NCI-H82 treated with DMSO at 0.1 percent for 48 hours (cell line): Measurements from ENCODE around the gene TUBD1.

ENCODE experiments used
- DNase-seq: peaks from one replicate; lab custom pipeline; 2025; ENCODE audit not compliant: unreplicated experiment; lab: John Stamatoyannopoulos, UW

The TUBD1 gene

DNA sequence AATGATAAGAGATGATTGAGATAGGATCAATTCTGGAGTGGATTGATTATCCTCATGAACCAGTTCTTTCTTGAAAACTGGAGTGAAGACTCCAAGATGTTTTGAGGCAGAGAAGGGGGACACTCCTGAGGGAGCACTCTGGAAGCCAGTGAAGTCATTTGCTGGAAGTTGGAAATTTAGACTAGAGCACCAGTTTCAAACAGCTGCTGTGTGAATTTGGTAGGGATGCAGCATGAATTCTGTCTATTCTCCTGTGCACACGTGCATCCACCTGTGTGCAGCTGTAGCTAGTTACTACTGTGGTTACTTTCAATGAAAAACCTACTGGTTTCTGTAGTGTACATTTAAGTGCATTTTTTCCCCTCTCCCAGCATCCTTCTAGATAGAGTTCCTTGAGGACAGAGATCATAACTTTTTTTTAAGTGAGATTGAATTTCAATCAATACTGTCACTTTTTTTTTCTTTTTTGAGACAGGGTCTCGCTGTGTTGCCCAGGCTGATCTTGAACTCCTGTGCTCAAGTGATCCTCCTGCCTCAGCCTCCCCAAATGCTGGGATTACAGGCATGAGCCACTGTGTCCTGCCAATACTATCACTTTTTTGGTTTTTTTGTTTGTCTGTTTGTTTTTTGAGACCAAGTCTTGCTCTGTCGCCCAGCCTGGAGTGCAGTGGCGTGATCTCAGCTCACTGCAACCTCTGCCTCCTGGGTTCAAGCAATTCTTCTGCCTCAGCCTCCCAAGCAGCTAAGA lies 65.9 kb downstream of the TUBD1 start:
- no peak for DNase-seq

DNA sequence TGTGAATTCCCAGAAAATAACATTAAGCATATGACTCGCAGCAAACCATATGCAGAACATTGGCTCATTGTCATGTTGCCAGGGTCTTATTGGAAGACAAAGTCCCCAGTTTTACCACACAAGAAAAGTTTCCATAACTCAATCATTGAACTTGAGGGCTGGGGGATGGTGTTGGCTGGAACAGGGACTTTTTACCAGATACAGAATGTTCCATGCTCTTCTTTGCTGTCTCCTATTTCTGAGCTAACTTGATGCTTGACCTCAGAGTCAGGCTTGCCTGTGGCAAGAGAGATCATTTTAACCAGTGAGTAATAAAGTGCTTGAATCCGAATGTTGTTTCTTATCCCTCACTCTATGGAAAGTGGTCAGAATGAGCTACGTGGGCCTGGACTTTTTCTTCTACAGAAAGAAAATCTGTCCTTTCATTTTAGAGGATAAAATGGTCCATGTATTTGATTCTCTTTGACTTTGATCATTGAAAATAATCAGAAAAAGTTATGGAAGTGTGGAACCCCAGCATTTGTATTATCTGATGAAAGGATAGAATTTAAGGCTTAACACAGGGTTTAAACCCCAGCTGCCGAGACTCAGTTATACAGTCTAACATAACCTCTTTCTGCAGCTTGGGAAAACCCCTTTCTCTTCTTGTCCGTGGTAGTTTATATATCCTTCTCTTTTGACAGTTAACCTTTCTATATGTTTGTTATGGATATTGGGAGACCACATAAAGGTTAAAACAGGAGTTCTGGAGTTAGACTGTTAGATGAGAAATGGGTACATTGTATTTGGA lies 67.0 kb downstream of the TUBD1 start:
- no peak for DNase-seq

DNA sequence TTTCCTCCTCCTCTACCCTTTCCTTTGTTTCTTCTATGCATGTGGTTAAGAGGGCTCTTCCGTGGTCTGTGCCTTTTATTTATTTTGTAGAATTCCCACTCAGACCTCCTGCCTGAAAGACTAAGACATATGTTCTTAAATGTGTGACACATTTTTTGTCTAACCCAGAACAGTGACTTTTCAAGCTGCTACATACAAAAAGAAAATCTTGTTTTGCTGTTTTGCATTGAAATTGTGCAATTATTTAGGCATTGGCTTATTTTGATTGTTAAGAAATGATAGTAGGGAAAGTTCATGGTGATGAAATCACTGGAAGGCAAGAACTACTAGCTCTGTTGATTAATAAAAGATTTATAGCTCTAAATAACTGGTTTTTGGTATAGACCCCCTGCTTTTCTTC lies 76.8 kb downstream of the TUBD1 start:
- no peak for DNase-seq

DNA sequence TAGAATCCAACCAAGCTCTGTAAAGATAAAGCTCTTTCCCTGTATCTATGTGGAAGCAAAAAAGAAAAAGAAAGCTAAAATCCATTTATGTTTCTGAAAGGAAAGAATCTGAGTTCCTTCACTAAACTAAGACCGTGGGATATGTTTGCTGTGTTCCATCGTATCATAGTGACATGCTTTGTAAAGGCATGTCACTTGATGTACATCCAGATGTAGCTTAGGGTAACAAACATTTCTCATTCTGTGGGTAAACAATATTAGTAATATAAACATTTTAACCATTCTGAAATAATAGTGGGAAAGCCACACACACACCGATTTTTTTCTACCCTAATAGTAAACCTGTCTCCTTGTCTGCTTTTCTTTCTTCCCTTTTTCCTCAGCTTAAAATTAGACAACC lies 78.1 kb downstream of the TUBD1 start:
- no peak for DNase-seq

DNA sequence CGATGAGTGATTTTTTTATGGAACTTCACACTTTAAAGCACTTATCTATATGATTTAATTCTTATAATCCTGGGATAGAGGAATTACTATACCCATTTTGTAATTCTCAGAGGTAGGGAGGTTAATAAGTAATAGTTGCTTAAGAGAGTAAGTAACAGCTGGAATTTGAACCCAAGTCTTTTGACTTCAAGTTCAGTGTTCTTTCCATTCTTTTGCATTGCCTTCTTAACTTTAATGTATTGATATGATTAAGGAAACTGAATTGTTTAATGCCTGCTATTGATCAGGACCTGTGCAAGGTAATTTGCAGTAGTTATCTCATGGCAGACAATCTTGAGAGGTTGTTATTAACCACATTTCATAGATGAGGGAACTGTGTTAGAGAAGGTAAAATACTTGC lies 78.5 kb downstream of the TUBD1 start:
- DNase-seq: no peak

DNA sequence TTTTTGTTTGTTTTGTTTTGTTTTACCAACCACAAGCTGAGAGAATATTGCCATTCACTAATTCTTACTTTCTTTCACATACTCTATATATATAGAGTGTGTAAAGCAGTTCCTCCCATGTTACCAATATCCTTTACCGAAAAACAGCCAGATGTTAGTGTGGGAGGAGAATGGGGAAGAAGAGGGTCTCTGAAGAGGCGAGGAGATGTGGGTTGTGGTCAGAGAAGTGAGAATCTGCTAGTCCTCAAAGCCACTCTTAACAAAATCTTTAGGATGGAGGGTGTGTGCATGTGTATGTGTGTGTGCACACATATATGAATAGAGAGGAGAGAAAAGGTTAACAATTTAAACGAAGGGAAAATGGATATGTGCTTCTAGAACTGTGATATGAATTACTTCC lies 80.6 kb downstream of the TUBD1 start:
- no peak for DNase-seq

DNA sequence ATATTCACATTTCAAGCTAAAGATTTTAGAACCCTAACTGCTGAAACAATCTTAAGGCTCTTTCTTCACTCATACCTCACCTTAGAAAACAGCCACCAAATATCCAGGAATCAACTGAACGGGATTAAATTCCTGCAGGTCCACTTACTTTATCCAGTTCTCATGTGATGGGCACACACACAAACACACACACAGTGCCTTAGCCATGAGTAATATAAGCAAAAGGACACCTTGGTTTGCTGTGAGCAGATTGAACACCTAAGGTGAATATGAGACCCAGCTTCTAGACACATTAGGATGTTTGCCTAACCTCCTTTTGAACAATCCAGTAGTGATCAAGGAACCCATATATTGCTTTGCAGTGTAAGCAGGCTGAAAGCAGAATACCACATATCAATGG lies 81.5 kb downstream of the TUBD1 start:
- no peak for DNase-seq

DNA sequence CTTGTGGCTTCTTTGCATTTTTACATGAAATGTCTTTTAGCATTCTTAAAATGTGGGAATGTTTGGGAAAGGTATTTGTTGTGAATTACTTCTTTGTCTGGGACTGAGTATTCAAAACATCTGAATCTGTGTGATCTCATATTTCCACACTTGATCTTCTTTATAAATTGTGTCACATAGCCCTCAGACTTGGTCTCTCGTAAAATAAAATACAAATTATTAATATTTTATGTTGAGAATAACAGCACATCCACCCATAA lies 81.9 kb downstream of the TUBD1 start:
- DNase-seq: no peak
